ENCODE data around the gene LRRC3C.

- TF ChIP-seq CTCF (IDR thresholded peaks at IDR 0.05), result no peak
- TF ChIP-seq EZH2phosphoT487 (IDR thresholded peaks at IDR 0.05), result no peak
- no peak for TF ChIP-seq EZH2 (IDR thresholded peaks at IDR 0.05)
Measured at GRCh38 chr17:39979016-39979670, 51.6 kb downstream of the LRRC3C start.

Data from neural progenitor cell (in vitro differentiated cells).